ENCODE data around the gene CAMK2N1.

CAMK2N1 gene

GRCh38 chr1:20496241-20496661 is 10.2 kb upstream of the CAMK2N1 start:
- H3K4me3 ChIP-seq (ENCODE audit: low read length) = no peak overlapping the region
- DNase-seq (ENCODE audit: low read depth) = peak; percentile 42
- no peak for TF ChIP-seq CTCF (conservative IDR thresholded peaks at IDR 0.05; ENCODE audit: low read length)

GRCh38 chr1:20495661-20496060 is 9.7 kb upstream of the CAMK2N1 start:
- no peak for TF ChIP-seq CTCF (conservative IDR thresholded peaks at IDR 0.05; ENCODE audit: low read length)
- DNase-seq (ENCODE audit: low read depth) = no peak
- H3K4me3 ChIP-seq (ENCODE audit: low read length) = no peak overlapping the region

GRCh38 chr1:20494609-20495311 is 8.8 kb upstream of the CAMK2N1 start:
- peak; percentile 93 for DNase-seq (ENCODE audit: low read depth)
- H3K4me3 ChIP-seq (ENCODE audit: low read length) = no peak overlapping the region
- TF ChIP-seq CTCF (conservative IDR thresholded peaks at IDR 0.05; ENCODE audit: low read length) = no peak

GRCh38 chr1:20493839-20494608 is 8.0 kb upstream of the CAMK2N1 start:
- DNase-seq (ENCODE audit: low read depth) = peak; percentile 88
- peak; percentile 98 for TF ChIP-seq CTCF (conservative IDR thresholded peaks at IDR 0.05; ENCODE audit: low read length)
- no peak overlapping the region; the same call in 1 of the 2 replicates for H3K4me3 ChIP-seq (ENCODE audit: low read length)

GRCh38 chr1:20493309-20493708 is 7.3 kb upstream of the CAMK2N1 start:
- no peak overlapping the region for H3K4me3 ChIP-seq (ENCODE audit: low read length)
- no peak for DNase-seq (ENCODE audit: low read depth)
- no peak for TF ChIP-seq CTCF (conservative IDR thresholded peaks at IDR 0.05; ENCODE audit: low read length)

- DNase-seq (ENCODE audit: low read depth) = no peak
- no peak overlapping the region for H3K4me3 ChIP-seq (ENCODE audit: low read length)
- TF ChIP-seq CTCF (conservative IDR thresholded peaks at IDR 0.05; ENCODE audit: low read length) = no peak
Observed at GRCh38 chr1:20492751-20493150, 6.7 kb upstream of the CAMK2N1 start.

GRCh38 chr1:20491866-20492265 is 5.9 kb upstream of the CAMK2N1 start:
- DNase-seq (ENCODE audit: low read depth) = no peak
- H3K4me3 ChIP-seq (ENCODE audit: low read length) = no peak overlapping the region
- no peak for TF ChIP-seq CTCF (conservative IDR thresholded peaks at IDR 0.05; ENCODE audit: low read length)
